Measurements from ENCODE around the gene ARHGAP1. TPM values are rescaled to one million over a fixed set of nuclear protein-coding genes. Genes with fewer than 3 reads are reported as not detected.

ARHGAP1 gene
- total and polyA plus RNA-seq, 2 of the 13 experiments (the other 11 are each of a cell fraction or from before 2014, with no cell fraction given), result 18.6 to 30.3 TPM

DNA sequence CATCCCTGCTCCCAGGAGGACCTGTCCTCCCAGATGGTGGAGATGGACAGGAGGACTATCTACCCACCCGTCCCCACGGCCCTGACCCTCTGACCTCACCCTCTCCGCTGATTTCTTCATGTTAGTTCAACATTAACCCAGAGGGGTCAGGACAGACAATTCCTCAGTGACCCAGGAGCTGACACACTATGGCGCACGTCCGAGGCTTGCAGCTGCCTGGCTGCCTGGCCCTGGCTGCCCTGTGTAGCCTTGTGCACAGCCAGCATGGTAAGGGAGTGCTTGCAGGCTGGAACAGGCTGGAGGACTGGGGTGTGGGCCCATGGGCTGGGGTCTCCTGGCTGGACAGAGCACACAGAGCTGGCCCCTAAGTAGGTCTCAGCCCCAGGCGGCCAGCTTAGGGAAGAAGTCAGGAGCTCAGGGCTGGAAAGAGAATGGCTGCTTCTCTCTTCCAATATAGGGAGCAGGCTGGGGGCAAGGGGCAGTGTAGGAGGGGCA is 18.7 kb upstream of the ARHGAP1 start, which contains the start of gene F2 (continued):
- TF ChIP-seq KIAA2018 (CRISPR knock-in tag; IDR thresholded peaks at IDR 0.05; ENCODE audit: borderline replicate concordance) (no peak), JDP2 (CRISPR knock-in tag; IDR thresholded peaks at IDR 0.05; ENCODE audit: borderline replicate concordance) (no peak), ZNF572 (CRISPR knock-in tag; IDR thresholded peaks at IDR 0.05) (no peak), ZNF207 (IDR thresholded peaks at IDR 0.05; ENCODE audit: borderline replicate concordance) (no peak), GPN1 (CRISPR knock-in tag; IDR thresholded peaks at IDR 0.05; ENCODE audit: borderline replicate concordance) (no peak), RXRB (CRISPR knock-in tag; IDR thresholded peaks at IDR 0.05; ENCODE audit: borderline replicate concordance) (peak; percentile 95), STAT6 (CRISPR knock-in tag; IDR thresholded peaks at IDR 0.05; ENCODE audit: borderline replicate concordance) (no peak), MAX (IDR thresholded peaks at IDR 0.05) (peak; percentile 55; the same call in 1 of the 2 replicates), TBP (CRISPR knock-in tag; IDR thresholded peaks at IDR 0.05) (no peak), ZNF773 (CRISPR knock-in tag; IDR thresholded peaks at IDR 0.05; ENCODE audit: borderline replicate concordance) (no peak), POLR2A (IDR thresholded peaks at IDR 0.05; ENCODE audit: insufficient read depth in 1 of 2, low read depth in 2 of 2, low read length in 2 of 2) (peak; percentile 95 to 99), MAFF (IDR thresholded peaks at IDR 0.05; ENCODE audit: low read depth, low read length) (no peak)
- TF ChIP-seq, protein P1, sequence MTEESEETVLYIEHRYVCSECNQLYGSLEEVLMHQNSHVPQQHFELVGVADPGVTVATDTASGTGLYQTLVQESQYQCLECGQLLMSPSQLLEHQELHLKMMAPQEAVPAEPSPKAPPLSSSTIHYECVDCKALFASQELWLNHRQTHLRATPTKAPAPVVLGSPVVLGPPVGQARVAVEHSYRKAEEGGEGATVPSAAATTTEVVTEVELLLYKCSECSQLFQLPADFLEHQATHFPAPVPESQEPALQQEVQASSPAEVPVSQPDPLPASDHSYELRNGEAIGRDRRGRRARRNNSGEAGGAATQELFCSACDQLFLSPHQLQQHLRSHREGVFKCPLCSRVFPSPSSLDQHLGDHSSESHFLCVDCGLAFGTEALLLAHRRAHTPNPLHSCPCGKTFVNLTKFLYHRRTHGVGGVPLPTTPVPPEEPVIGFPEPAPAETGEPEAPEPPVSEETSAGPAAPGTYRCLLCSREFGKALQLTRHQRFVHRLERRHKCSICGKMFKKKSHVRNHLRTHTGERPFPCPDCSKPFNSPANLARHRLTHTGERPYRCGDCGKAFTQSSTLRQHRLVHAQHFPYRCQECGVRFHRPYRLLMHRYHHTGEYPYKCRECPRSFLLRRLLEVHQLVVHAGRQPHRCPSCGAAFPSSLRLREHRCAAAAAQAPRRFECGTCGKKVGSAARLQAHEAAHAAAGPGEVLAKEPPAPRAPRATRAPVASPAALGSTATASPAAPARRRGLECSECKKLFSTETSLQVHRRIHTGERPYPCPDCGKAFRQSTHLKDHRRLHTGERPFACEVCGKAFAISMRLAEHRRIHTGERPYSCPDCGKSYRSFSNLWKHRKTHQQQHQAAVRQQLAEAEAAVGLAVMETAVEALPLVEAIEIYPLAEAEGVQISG (CRISPR knock-in tag; IDR thresholded peaks at IDR 0.05), result peak; percentile 97
- TF ChIP-seq, protein P2, sequence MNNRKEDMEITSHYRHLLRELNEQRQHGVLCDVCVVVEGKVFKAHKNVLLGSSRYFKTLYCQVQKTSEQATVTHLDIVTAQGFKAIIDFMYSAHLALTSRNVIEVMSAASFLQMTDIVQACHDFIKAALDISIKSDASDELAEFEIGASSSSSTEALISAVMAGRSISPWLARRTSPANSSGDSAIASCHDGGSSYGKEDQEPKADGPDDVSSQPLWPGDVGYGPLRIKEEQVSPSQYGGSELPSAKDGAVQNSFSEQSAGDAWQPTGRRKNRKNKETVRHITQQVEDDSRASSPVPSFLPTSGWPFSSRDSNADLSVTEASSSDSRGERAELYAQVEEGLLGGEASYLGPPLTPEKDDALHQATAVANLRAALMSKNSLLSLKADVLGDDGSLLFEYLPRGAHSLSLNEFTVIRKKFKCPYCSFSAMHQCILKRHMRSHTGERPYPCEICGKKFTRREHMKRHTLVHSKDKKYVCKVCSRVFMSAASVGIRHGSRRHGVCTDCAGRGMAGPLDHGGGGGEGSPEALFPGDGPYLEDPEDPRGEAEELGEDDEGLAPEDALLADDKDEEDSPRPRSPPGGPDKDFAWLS (CRISPR knock-in tag; IDR thresholded peaks at IDR 0.05; ENCODE audit: borderline replicate concordance), result no peak

Measured in HepG2 (cell line).